Progenitor cell of endocrine pancreas (in vitro differentiated cells): ENCODE results near the gene TRMT1. TPM values are rescaled to one million over a fixed set of nuclear protein-coding genes. Genes with fewer than 3 reads are reported as not detected.
A peak's percentile ranks its signal among the peaks of the same experiment; 100 is the strongest.
"Not testable (repeated sequence)": the region's sequence is repeated elsewhere in the genome, so short reads cannot be mapped to it uniquely, and the experiment has no call there.

ENCODE experiments used
- DNase-seq: peaks from one replicate; pipeline ENCODE4 v3.0.0; 2021; ENCODE audit warnings: low spot score; ENCODE audit not compliant: unreplicated experiment
- H3K27ac Mint-ChIP-seq: 2 replicates; pipeline ENCODE4 v1.8.0; 2021; ENCODE audit warnings: mild to moderate bottlenecking, moderate library complexity, mixed read lengths
- H3K27me3 Mint-ChIP-seq: 2 replicates; pipeline ENCODE4 v1.8.0; 2021; ENCODE audit warnings: mixed read lengths
- H3K36me3 Mint-ChIP-seq: 2 replicates; pipeline ENCODE4 v1.8.0; 2022; ENCODE audit warnings: mixed read lengths; ENCODE audit not compliant: insufficient read depth
- H3K4me1 Mint-ChIP-seq: 2 replicates; pipeline ENCODE4 v1.8.0; 2021; ENCODE audit warnings: low read depth, mixed read lengths
- H3K4me3 Mint-ChIP-seq: 2 replicates; pipeline ENCODE4 v1.8.0; 2021; ENCODE audit warnings: low read depth, mild to moderate bottlenecking, moderate library complexity, mixed read lengths
- H3K9me3 Mint-ChIP-seq: 2 replicates; pipeline ENCODE4 v1.8.0; 2021; ENCODE audit warnings: low read depth, mixed read lengths
- CTCF ChIP-seq: fragments of 200-600 bp; sonication (generic); IDR thresholded peaks from one replicate; pipeline ENCODE4 v1.5.0; 2021; ENCODE audit warnings: antibody characterized with exemption, mild to moderate bottlenecking; ENCODE audit not compliant: unreplicated experiment
- long read RNA-seq: library from polyadenylated mRNA; unstranded; transcript quantifications from one replicate; pipeline ENCODE4 v2.0.0, GENCODE V29; 2020
- total RNA-seq: library from RNA; stranded (reverse); gene quantifications from 2 replicates; pipeline ENCODE4 v1.2.1, GENCODE V29; 2021

TRMT1 gene
- total RNA-seq: 51.5 and 52.4 TPM in 2 replicates
- long read RNA-seq, transcript TRMT1-202 (17 exons, 2,142 nt): major isoform, 39 of 86 reads
- long read RNA-seq, partial matches to known transcripts: 3 of 86 reads
- long read RNA-seq, other reads (novel, unspliced or antisense): 40 of 86 reads

GRCh38 chr19:13116282-13117175 is at the start of gene TRMT1:
Gene TRMT1, minus strand, starts transcription at chr19:13116740. Its CDS starts 341 bp downstream, at chr19:13116399.
- Mint-ChIP-seq H3K4me3 (peak within 1 kb of the TSS; percentile 96), H3K4me1 (peaks cover 19% of the 10 kb centered on the region), H3K27ac (peak within 1 kb of the TSS; percentile 99), H3K9me3 (no peaks in the 10 kb centered on the region), H3K36me3 (no peaks in the 10 kb centered on the region), H3K27me3 (no peaks in the 10 kb centered on the region)
- TF ChIP-seq CTCF: no peak
- DNase-seq: peak; percentile 73

- H3K4me1 Mint-ChIP-seq: peaks cover 39% of the 10 kb centered on the region
- not testable (repeated sequence) for H3K27ac Mint-ChIP-seq, H3K27me3 Mint-ChIP-seq, DNase-seq, H3K36me3 Mint-ChIP-seq, H3K9me3 Mint-ChIP-seq, H3K4me3 Mint-ChIP-seq
Observed at GRCh38 chr19:13166151-13166550, 49.6 kb upstream of the TRMT1 start.

- no peak for DNase-seq
- peak overlapping the region; percentile 98 for H3K27ac Mint-ChIP-seq
- H3K9me3 Mint-ChIP-seq: no peaks in the 10 kb centered on the region
- no peaks in the 10 kb centered on the region for H3K36me3 Mint-ChIP-seq
- no peaks in the 10 kb centered on the region for H3K27me3 Mint-ChIP-seq
- H3K4me1 Mint-ChIP-seq: peaks cover 39% of the 10 kb centered on the region
- no peak for TF ChIP-seq CTCF
- H3K4me3 Mint-ChIP-seq: peak overlapping the region; percentile 5
Observed at GRCh38 chr19:13165162-13165997, 48.8 kb upstream of the TRMT1 start.

GRCh38 chr19:13164343-13165161 is 48.0 kb upstream of the TRMT1 start:
- Mint-ChIP-seq H3K27ac (peak overlapping the region; percentile 98), H3K27me3 (no peaks in the 10 kb centered on the region), H3K4me3 (peak overlapping the region; percentile 69), H3K9me3 (no peaks in the 10 kb centered on the region), H3K36me3 (no peaks in the 10 kb centered on the region), H3K4me1 (peaks cover 37% of the 10 kb centered on the region)
- peak; percentile 70 for DNase-seq
- TF ChIP-seq CTCF: no peak

GRCh38 chr19:13163609-13164342 is 47.2 kb upstream of the TRMT1 start:
- peak; percentile 1 for TF ChIP-seq CTCF
- peaks cover 32% of the 10 kb centered on the region for H3K4me1 Mint-ChIP-seq
- H3K27me3 Mint-ChIP-seq: no peaks in the 10 kb centered on the region
- DNase-seq: peak; percentile 59
- H3K9me3 Mint-ChIP-seq: no peaks in the 10 kb centered on the region
- H3K36me3 Mint-ChIP-seq: no peaks in the 10 kb centered on the region
- peak overlapping the region; percentile 98 for H3K27ac Mint-ChIP-seq
- peak overlapping the region; percentile 69 for H3K4me3 Mint-ChIP-seq
